ENCODE results near the gene MBIP.
A peak's percentile ranks its signal among the peaks of the same experiment; 100 is the strongest.
"Not testable (repeated sequence)": the region's sequence is repeated elsewhere in the genome, so short reads cannot be mapped to it uniquely, and the experiment has no call there.

Gene MBIP, protein sequence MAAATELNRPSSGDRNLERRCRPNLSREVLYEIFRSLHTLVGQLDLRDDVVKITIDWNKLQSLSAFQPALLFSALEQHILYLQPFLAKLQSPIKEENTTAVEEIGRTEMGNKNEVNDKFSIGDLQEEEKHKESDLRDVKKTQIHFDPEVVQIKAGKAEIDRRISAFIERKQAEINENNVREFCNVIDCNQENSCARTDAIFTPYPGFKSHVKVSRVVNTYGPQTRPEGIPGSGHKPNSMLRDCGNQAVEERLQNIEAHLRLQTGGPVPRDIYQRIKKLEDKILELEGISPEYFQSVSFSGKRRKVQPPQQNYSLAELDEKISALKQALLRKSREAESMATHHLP

GRCh38 chr14:36320200-36320896 lies at the start of gene MBIP:
TSS of gene MBIP (minus strand) at chr14:36320637. CDS start at chr14:36320588, 49 bp downstream.
- DNase-seq (peak; percentile 83), ATAC-seq (replicated peaks) (peak; percentile 99)
- Mint-ChIP-seq H3K9me3 (peaks cover 0 to 2% of the 10 kb centered on the region in 2 donors), H3K4me1 (peaks cover 10 to 13% of the 10 kb centered on the region in 2 donors), H3K36me3 (peaks cover 3 to 4% of the 10 kb centered on the region in 2 donors), H3K27ac (peak within 1 kb of the TSS; percentile 94), H3K27me3 (peaks cover 11 to 13% of the 10 kb centered on the region in 2 donors), H3K4me3 (peak within 1 kb of the TSS; percentile 95 to 97)

GRCh38 chr14:36367985-36368774 lies 47.7 kb upstream of the MBIP start:
- H3K4me1 Mint-ChIP-seq: no peaks in the 10 kb centered on the region
- H3K36me3 Mint-ChIP-seq: no peaks in the 10 kb centered on the region
- H3K27me3 Mint-ChIP-seq: peaks cover 0 to 8% of the 10 kb centered on the region in 2 donors
- no peaks in the 10 kb centered on the region for H3K9me3 Mint-ChIP-seq
- ATAC-seq (replicated peaks) (no peak), DNase-seq (no peak)
- no peak overlapping the region for H3K4me3 Mint-ChIP-seq
- no peak overlapping the region for H3K27ac Mint-ChIP-seq

- Mint-ChIP-seq H3K36me3 (no peaks in the 10 kb centered on the region), H3K27me3 (peaks cover 0 to 8% of the 10 kb centered on the region in 2 donors), H3K9me3 (no peaks in the 10 kb centered on the region), H3K4me3 (no peak overlapping the region), H3K4me1 (no peaks in the 10 kb centered on the region), H3K27ac (no peak overlapping the region)
- DNase-seq: no peak
- ATAC-seq (replicated peaks): no peak
Observed at GRCh38 chr14:36365766-36366165, 45.3 kb upstream of the MBIP start.

DNA sequence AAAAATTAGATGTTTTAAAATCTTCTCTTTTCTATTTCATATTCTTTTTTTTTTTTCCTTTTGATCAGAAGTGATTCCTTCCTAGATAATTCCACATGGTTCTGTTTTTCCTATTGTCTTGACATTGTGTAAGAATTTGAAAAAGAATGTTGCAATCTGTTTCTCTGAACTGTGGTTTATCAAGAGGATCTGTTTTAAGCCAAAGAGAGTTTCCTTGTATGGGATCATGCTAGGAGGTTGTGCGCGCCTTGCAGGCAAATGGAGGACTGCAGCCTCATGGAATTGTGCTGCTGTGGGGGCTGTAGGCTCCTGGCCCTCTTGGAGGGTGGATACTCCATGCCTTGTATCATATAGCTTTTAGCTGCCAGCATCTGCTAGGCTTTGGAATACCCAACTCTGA lies 43.3 kb upstream of the MBIP start:
- no peak for ATAC-seq (replicated peaks)
- no peak overlapping the region for H3K27ac Mint-ChIP-seq
- no peaks in the 10 kb centered on the region for H3K36me3 Mint-ChIP-seq

GRCh38 chr14:36362648-36363047 lies 42.2 kb upstream of the MBIP start:
- Mint-ChIP-seq H3K27me3 (peaks cover 0 to 8% of the 10 kb centered on the region in 2 donors), H3K27ac (no peak overlapping the region), H3K4me1 (no peaks in the 10 kb centered on the region), H3K9me3 (no peaks in the 10 kb centered on the region), H3K36me3 (no peaks in the 10 kb centered on the region), H3K4me3 (no peak overlapping the region)
- ATAC-seq (replicated peaks) (no peak), DNase-seq (no peak)

More for the DNA sequence above, 43.3 kb upstream of the MBIP start:
- H3K27me3 Mint-ChIP-seq: peaks cover 0 to 8% of the 10 kb centered on the region in 2 donors
- H3K4me3 Mint-ChIP-seq: no peak overlapping the region
- no peak for DNase-seq
- no peaks in the 10 kb centered on the region for H3K9me3 Mint-ChIP-seq
- no peaks in the 10 kb centered on the region for H3K4me1 Mint-ChIP-seq

DNA sequence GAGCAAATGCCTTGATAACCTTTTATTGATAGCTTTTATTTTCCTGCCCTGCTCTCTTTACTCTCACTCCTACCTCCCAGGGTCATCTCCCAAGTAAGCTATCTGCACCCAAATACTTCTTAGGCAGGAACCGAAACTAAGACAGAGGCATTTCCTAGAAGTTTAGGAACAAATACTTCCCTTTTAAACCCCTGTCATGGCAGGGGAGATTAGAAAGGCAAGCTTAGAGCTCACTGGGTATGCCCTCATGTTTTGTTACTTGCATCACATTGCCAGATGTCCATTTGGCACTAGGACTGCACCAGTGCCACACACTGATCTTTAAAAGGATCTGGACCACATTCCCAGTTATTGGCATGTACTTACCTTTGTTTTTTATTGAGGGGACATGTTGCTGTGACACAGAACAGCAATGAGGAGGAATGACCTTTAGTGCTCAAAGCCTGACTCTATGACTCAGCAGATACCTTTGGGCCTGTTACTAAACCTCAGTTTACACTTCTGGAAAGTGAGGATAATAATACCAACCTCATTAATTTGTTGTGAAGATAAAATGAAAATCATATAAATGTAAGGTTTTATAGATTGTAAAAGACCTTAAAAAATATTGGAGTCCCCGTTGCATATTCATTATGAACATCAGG lies 40.9 kb upstream of the MBIP start:
- Mint-ChIP-seq H3K4me1 (no peaks in the 10 kb centered on the region), H3K27me3 (peaks cover 0 to 8% of the 10 kb centered on the region in 2 donors), H3K36me3 (no peaks in the 10 kb centered on the region), H3K27ac (no peak overlapping the region), H3K4me3 (no peak overlapping the region), H3K9me3 (peaks cover 0 to 2% of the 10 kb centered on the region in 2 donors)
- ATAC-seq (replicated peaks) (no peak), DNase-seq (no peak)

DNA sequence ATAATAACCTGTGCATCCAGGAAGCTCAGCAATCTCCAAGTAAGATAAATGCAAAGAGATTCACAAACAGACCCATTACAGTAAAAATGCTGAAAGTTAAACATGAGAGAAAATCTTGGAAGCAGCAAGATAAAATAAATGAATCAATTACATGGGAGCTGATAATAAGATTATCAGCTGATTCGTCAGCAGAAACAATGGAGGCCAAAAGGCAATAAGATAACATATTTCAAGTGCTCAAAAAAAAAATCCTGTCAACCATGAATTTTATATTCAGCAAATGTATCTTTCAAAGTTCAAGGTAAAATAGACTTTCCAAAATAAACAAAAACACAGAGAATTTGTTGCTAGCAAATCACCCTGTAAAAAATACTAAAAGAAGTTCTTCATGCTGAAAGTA lies 36.4 kb upstream of the MBIP start:
- ATAC-seq (replicated peaks) (no peak), DNase-seq (no peak)
- Mint-ChIP-seq H3K27me3 (peaks cover 0 to 3% of the 10 kb centered on the region in 2 donors), H3K9me3 (peaks cover 5 to 11% of the 10 kb centered on the region in 2 donors), H3K4me3 (no peak overlapping the region), H3K36me3 (peaks cover 0 to 4% of the 10 kb centered on the region in 2 donors), H3K27ac (no peak overlapping the region), H3K4me1 (no peaks in the 10 kb centered on the region)

- no peaks in the 10 kb centered on the region for H3K36me3 Mint-ChIP-seq
- H3K9me3 Mint-ChIP-seq: peaks cover 0 to 3% of the 10 kb centered on the region in 2 donors
- DNase-seq: no peak
- H3K27me3 Mint-ChIP-seq: peaks cover 10 to 13% of the 10 kb centered on the region in 2 donors
- H3K4me1 Mint-ChIP-seq: no peaks in the 10 kb centered on the region
- no peak overlapping the region for H3K4me3 Mint-ChIP-seq
- H3K27ac Mint-ChIP-seq: no peak overlapping the region
- no peak for ATAC-seq (replicated peaks)
Observed at GRCh38 chr14:36346052-36346451, 25.6 kb upstream of the MBIP start.

- Mint-ChIP-seq H3K27ac (no peak overlapping the region), H3K36me3 (no peaks in the 10 kb centered on the region), H3K4me3 (no peak overlapping the region), H3K27me3 (peaks cover 7 to 17% of the 10 kb centered on the region in 2 donors), H3K9me3 (peaks cover 0 to 3% of the 10 kb centered on the region in 2 donors), H3K4me1 (no peaks in the 10 kb centered on the region)
- DNase-seq (no peak), ATAC-seq (replicated peaks) (no peak)
Observed at GRCh38 chr14:36344211-36344610, 23.8 kb upstream of the MBIP start.

- ATAC-seq (replicated peaks); H3K9me3 Mint-ChIP-seq; H3K4me1 Mint-ChIP-seq; DNase-seq; H3K36me3 Mint-ChIP-seq; H3K4me3 Mint-ChIP-seq; H3K27ac Mint-ChIP-seq: not testable (repeated sequence)
- peaks cover 11 to 34% of the 10 kb centered on the region in 2 donors for H3K27me3 Mint-ChIP-seq
Observed at GRCh38 chr14:36341811-36342210, 21.4 kb upstream of the MBIP start.

- peaks cover 0 to 3% of the 10 kb centered on the region in 2 donors for H3K9me3 Mint-ChIP-seq
- no peak overlapping the region for H3K27ac Mint-ChIP-seq
- H3K4me1 Mint-ChIP-seq: no peaks in the 10 kb centered on the region
- H3K4me3 Mint-ChIP-seq: no peak overlapping the region
- no peak for DNase-seq
- ATAC-seq (replicated peaks): no peak
- H3K36me3 Mint-ChIP-seq: no peaks in the 10 kb centered on the region
- H3K27me3 Mint-ChIP-seq: peaks cover 14 to 40% of the 10 kb centered on the region in 2 donors
Observed at GRCh38 chr14:36340276-36340890, 19.9 kb upstream of the MBIP start.

DNA sequence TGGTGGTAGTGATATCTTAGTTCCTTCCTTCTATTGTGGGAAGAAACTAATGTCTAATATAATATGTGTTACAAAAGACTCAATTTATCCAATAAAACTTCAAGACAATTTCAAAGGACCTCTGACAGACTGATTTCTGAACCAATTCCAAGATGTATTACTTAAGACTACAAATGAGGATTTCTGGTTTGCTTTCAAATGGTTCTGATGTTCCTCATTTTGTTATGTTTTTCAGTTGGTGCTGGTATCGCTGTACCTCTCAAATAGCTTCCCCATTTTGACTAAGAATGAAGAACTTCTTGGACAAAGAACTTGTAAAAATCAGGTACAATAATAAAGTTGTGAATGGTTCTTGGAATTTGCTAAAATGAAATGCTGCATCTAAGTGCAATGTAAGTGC lies 19.4 kb upstream of the MBIP start:
- Mint-ChIP-seq H3K36me3 (no peaks in the 10 kb centered on the region), H3K9me3 (peaks cover 0 to 3% of the 10 kb centered on the region in 2 donors), H3K4me1 (no peaks in the 10 kb centered on the region), H3K4me3 (no peak overlapping the region), H3K27me3 (peaks cover 19 to 45% of the 10 kb centered on the region in 2 donors), H3K27ac (no peak overlapping the region)
- no peak for ATAC-seq (replicated peaks)
- DNase-seq: no peak

DNA sequence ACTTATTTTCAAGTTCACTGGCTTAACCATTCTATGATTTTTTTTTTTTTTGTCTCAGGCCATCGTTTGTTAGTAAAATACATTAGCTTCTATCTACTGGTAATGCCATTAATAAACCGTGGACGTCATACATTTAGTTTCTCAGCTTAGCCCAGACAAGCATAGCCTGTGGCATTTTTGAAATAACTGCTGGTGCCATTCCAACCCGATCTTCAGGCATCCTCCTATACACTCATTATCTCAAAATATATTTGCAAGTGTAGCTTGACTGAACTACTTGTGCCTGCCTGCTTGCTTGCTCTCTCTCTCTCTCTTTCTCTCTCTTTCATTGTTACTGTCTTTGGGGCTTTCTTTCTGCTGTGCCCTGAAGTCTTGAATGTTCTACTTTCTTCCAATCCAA lies 12.7 kb upstream of the MBIP start:
- DNase-seq: no peak
- no peaks in the 10 kb centered on the region for H3K9me3 Mint-ChIP-seq
- peaks cover 34 to 35% of the 10 kb centered on the region in 2 donors for H3K27me3 Mint-ChIP-seq
- H3K4me3 Mint-ChIP-seq: no peak overlapping the region
- H3K27ac Mint-ChIP-seq: no peak overlapping the region
- H3K4me1 Mint-ChIP-seq: no peaks in the 10 kb centered on the region
- ATAC-seq (replicated peaks): no peak
- no peaks in the 10 kb centered on the region for H3K36me3 Mint-ChIP-seq

Data from stimulated activated naive B cell treated with anti-CD40 and anti-IgM and Interleukin-4, amounts not matched to agents 10 μg/mL and 1 μg/mL and 100 μg/mL, for 72 hours (primary cell).